GM12874 (cell line): ENCODE measurements around the gene CISTR.

ENCODE experiments used
- CTCF ChIP-seq: IDR thresholded peaks from 2 replicates; pipeline ENCODE4 v1.5.1; 2011; ENCODE audit warnings: low read depth, mild to moderate bottlenecking, control low read depth, low read length, moderate library complexity; ENCODE audit not compliant: insufficient read depth

Gene CISTR

GRCh38 chr12:53698948-53699677 is 52.7 kb downstream of the CISTR start:
- TF ChIP-seq CTCF: no peak

- no peak for TF ChIP-seq CTCF
These were observed 55.0 kb downstream of the CISTR start for GRCh38 chr12:53696655-53697331.
